ENCODE data around the gene SLC39A11. TPM values are rescaled to one million over a fixed set of nuclear protein-coding genes. Genes with fewer than 3 reads are reported as not detected.
"Not testable (repeated sequence)": the region's sequence is repeated elsewhere in the genome, so short reads cannot be mapped to it uniquely, and the experiment has no call there.

Gene SLC39A11
- polyA plus RNA-seq, 1 donor from 2014 or later: 8.0 TPM

DNA sequence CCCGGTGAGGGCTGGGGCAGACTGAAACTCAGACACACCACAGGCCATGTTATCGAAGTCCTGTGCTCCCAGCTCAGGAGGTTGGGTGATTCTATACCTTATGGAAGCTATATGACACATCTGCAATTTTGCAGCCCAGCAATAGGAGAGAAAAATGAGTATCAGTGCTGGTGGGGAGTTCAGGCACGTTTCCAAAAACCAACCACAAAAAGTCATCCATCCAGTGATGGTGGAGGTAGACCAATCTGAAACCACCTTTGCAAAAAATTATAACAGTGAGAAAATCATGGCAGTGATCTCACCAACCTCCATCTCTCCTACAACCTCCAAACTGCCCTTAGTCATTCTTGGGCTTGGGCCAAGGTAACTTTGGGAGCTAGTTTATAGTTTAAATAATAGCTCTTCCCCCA, 327.9 kb downstream of the SLC39A11 start:
- no peaks in the 10 kb centered on the region for H3F3A ChIP-seq (ENCODE audit: insufficient read depth, low read length, poor library complexity, severe bottlenecking)
- no peak overlapping the region for H3K4me2 ChIP-seq (ENCODE audit: low read length)
- H4K20me1 ChIP-seq (ENCODE audit: insufficient read depth): no peaks in the 10 kb centered on the region
- no peaks in the 10 kb centered on the region for H3K9me3 ChIP-seq (ENCODE audit: low read length)
- TF ChIP-seq RAD21 (conservative IDR thresholded peaks at IDR 0.05) (no peak), MXI1 (conservative IDR thresholded peaks at IDR 0.05; ENCODE audit: poor library complexity, severe bottlenecking) (no peak), EZH2 (IDR thresholded peaks at IDR 0.05; ENCODE audit: borderline replicate concordance, insufficient read depth, low read length, poor library complexity, severe bottlenecking) (no peak), EP300 (conservative IDR thresholded peaks at IDR 0.05; ENCODE audit: poor library complexity, severe bottlenecking) (no peak)
- no peak overlapping the region for H3K27ac ChIP-seq (ENCODE audit: low read length)
- no peaks in the 10 kb centered on the region for H3K27me3 ChIP-seq (ENCODE audit: insufficient read depth, low read depth, low read length)
- no peak overlapping the region for H3K4me3 ChIP-seq (ENCODE audit: low read length)
- H2AFZ ChIP-seq (ENCODE audit: low read depth, low read length): no peak overlapping the region
- H3K36me3 ChIP-seq (ENCODE audit: insufficient read depth, low read length): no peaks in the 10 kb centered on the region
- H3K79me2 ChIP-seq (replicated peaks; ENCODE audit: insufficient read depth, low read length): no peaks in the 10 kb centered on the region
- H3K9ac ChIP-seq (ENCODE audit: low read length): no peak overlapping the region
- H3K9me2 ChIP-seq (ENCODE audit: insufficient read depth, low read length): no peaks in the 10 kb centered on the region

DNA sequence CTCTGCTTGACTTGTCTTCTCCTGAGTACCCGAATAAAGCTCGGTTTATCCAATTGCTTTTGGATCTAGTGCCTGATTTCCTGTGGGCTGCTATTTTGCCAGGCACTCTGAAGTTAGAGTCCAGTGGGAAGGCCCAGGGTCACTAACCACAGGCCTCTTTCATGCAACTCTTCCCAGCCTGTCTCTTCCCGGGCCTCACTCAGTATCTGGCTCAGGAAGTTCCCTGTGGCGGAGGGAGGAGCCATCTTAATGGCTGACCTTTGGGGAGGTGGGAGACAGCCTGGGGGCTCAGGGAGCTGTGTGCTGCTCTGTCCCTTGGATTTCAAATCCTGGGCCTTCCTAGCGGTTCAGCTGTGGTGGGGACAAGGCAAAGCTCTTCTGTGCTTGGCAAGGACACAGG, 328.5 kb downstream of the SLC39A11 start:
- no peak overlapping the region for H3K4me2 ChIP-seq (ENCODE audit: low read length)
- H3K36me3 ChIP-seq (ENCODE audit: insufficient read depth, low read length): no peaks in the 10 kb centered on the region
- no peak overlapping the region for H3K27ac ChIP-seq (ENCODE audit: low read length)
- H3F3A ChIP-seq (ENCODE audit: insufficient read depth, low read length, poor library complexity, severe bottlenecking): no peaks in the 10 kb centered on the region
- H3K79me2 ChIP-seq (replicated peaks; ENCODE audit: insufficient read depth, low read length): no peaks in the 10 kb centered on the region
- H3K9ac ChIP-seq (ENCODE audit: low read length): no peak overlapping the region
- no peaks in the 10 kb centered on the region for H3K27me3 ChIP-seq (ENCODE audit: insufficient read depth, low read depth, low read length)
- no peak overlapping the region for H2AFZ ChIP-seq (ENCODE audit: low read depth, low read length)
- H4K20me1 ChIP-seq (ENCODE audit: insufficient read depth): no peaks in the 10 kb centered on the region
- H3K9me2 ChIP-seq (ENCODE audit: insufficient read depth, low read length): no peaks in the 10 kb centered on the region
- no peak overlapping the region for H3K4me3 ChIP-seq (ENCODE audit: low read length)
- TF ChIP-seq EZH2 (IDR thresholded peaks at IDR 0.05; ENCODE audit: borderline replicate concordance, insufficient read depth, low read length, poor library complexity, severe bottlenecking) (no peak), TAF1 (IDR thresholded peaks at IDR 0.05; ENCODE audit: low read depth) (no peak), SMC3 (conservative IDR thresholded peaks at IDR 0.05; ENCODE audit: poor library complexity) (no peak), POLR2AphosphoS5 (IDR thresholded peaks at IDR 0.05) (no peak), EP300 (conservative IDR thresholded peaks at IDR 0.05; ENCODE audit: poor library complexity, severe bottlenecking) (no peak), MXI1 (conservative IDR thresholded peaks at IDR 0.05; ENCODE audit: poor library complexity, severe bottlenecking) (no peak), RAD21 (conservative IDR thresholded peaks at IDR 0.05) (no peak)
- TF ChIP-seq, protein P1, sequence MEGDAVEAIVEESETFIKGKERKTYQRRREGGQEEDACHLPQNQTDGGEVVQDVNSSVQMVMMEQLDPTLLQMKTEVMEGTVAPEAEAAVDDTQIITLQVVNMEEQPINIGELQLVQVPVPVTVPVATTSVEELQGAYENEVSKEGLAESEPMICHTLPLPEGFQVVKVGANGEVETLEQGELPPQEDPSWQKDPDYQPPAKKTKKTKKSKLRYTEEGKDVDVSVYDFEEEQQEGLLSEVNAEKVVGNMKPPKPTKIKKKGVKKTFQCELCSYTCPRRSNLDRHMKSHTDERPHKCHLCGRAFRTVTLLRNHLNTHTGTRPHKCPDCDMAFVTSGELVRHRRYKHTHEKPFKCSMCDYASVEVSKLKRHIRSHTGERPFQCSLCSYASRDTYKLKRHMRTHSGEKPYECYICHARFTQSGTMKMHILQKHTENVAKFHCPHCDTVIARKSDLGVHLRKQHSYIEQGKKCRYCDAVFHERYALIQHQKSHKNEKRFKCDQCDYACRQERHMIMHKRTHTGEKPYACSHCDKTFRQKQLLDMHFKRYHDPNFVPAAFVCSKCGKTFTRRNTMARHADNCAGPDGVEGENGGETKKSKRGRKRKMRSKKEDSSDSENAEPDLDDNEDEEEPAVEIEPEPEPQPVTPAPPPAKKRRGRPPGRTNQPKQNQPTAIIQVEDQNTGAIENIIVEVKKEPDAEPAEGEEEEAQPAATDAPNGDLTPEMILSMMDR (IDR thresholded peaks at IDR 0.05; ENCODE audit: poor library complexity, severe bottlenecking): no peak
- TF ChIP-seq, protein P2, sequence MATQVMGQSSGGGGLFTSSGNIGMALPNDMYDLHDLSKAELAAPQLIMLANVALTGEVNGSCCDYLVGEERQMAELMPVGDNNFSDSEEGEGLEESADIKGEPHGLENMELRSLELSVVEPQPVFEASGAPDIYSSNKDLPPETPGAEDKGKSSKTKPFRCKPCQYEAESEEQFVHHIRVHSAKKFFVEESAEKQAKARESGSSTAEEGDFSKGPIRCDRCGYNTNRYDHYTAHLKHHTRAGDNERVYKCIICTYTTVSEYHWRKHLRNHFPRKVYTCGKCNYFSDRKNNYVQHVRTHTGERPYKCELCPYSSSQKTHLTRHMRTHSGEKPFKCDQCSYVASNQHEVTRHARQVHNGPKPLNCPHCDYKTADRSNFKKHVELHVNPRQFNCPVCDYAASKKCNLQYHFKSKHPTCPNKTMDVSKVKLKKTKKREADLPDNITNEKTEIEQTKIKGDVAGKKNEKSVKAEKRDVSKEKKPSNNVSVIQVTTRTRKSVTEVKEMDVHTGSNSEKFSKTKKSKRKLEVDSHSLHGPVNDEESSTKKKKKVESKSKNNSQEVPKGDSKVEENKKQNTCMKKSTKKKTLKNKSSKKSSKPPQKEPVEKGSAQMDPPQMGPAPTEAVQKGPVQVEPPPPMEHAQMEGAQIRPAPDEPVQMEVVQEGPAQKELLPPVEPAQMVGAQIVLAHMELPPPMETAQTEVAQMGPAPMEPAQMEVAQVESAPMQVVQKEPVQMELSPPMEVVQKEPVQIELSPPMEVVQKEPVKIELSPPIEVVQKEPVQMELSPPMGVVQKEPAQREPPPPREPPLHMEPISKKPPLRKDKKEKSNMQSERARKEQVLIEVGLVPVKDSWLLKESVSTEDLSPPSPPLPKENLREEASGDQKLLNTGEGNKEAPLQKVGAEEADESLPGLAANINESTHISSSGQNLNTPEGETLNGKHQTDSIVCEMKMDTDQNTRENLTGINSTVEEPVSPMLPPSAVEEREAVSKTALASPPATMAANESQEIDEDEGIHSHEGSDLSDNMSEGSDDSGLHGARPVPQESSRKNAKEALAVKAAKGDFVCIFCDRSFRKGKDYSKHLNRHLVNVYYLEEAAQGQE (IDR thresholded peaks at IDR 0.05; ENCODE audit: borderline replicate concordance): no peak
- H3K9me3 ChIP-seq (ENCODE audit: low read length): no peaks in the 10 kb centered on the region

DNA sequence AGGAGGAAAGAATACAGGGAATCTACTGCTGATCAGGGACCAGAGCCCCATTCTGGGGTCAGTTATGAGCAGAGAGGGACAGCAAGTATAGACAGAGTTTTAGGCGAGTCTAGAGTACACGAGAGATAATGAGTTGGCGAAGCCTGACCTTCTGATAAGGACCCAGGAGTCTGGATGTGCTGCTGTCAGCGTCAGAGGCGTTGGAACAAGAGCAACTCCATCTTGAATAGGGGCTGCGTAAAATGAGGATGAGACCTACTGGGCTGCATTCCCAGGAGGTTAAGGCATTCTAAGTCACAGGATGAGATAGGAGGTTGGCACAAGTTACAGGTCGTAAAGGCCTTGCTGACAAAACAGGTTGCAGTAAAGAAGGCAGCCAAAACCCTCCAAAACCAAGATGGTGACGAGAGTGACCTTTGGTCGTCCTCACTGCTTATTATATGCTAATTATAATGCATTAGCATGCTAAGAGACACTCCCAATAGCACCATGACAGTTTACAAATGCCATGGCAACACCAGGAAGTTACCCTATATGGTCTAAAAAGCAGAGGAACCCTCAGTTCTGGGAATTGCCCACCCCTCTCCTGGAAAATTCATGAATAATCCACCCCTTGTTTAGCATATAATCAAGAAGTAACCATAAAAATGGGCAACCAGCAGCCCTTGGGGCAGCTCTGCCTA, 330.5 kb downstream of the SLC39A11 start:
- H3K27ac ChIP-seq (ENCODE audit: low read length); H2AFZ ChIP-seq (ENCODE audit: low read depth, low read length); H3K4me2 ChIP-seq (ENCODE audit: low read length); H3K4me3 ChIP-seq (ENCODE audit: low read length); H3K79me2 ChIP-seq (replicated peaks; ENCODE audit: insufficient read depth, low read length); H3K9me2 ChIP-seq (ENCODE audit: insufficient read depth, low read length); H3K9me3 ChIP-seq (ENCODE audit: low read length); H3F3A ChIP-seq (ENCODE audit: insufficient read depth, low read length, poor library complexity, severe bottlenecking); H3K27me3 ChIP-seq (ENCODE audit: insufficient read depth, low read depth, low read length); H4K20me1 ChIP-seq (ENCODE audit: insufficient read depth); H3K36me3 ChIP-seq (ENCODE audit: insufficient read depth, low read length); H3K9ac ChIP-seq (ENCODE audit: low read length): not testable (repeated sequence)
